GM19452 (cell line): Measurements from ENCODE around the gene S100A11.
"Not testable (repeated sequence)": the region's sequence is repeated elsewhere in the genome, so short reads cannot be mapped to it uniquely, and the experiment has no call there.

Experiments
- ATAC-seq: cut with Tn5 transposase; IDR thresholded peaks from one replicate; pipeline ENCODE4 v1.9.1; 2021; ENCODE audit not compliant: unreplicated experiment

Gene S100A11

GRCh38 chr1:152036267-152037216 lies at the start of gene S100A11:
Gene S100A11, minus strand, starts transcription at chr1:152037004. Its CDS starts 89 bp downstream, at chr1:152036915.
- peak; percentile 57 for ATAC-seq

DNA sequence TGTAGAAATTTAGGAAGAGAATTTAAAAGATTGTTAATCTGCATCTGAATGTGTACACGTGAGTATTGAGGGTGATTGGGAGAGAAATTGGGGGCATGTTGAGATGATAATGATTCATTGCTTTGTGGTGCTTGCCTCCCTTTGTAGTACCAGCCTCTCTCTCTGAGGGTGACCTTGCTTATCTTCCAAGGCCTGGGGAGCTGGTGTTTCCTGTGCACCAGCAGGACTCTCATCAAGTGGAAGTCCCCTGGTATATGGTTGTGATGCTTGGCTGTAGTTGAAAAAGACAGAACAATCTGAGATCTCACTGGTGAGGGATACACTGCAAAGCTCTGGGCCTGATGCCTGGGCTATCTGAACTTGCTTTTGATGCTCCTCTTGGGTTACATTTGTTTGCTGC lies 48.0 kb upstream of the S100A11 start:
- ATAC-seq = no peak

DNA sequence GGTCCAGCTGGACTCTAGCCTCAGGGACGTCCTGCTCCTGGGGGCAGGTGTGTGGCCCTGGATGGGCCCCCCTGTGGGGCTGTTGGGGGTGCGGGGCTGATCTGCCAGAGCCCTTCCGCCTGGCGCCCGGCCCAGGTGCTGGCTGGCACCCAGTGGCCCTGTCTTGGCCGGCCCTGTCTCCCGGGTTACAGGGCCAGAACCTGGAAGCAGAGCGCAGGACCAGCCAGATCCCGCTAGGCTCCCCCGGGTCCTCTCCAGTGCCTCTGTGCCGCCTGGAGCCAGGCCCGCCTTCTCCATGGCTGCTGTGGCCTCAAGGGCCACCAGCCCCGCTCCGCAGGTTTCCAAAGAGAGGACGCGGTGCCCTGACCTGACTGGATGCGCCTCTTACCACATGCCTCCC lies 44.2 kb upstream of the S100A11 start:
- not testable (repeated sequence) for ATAC-seq

DNA sequence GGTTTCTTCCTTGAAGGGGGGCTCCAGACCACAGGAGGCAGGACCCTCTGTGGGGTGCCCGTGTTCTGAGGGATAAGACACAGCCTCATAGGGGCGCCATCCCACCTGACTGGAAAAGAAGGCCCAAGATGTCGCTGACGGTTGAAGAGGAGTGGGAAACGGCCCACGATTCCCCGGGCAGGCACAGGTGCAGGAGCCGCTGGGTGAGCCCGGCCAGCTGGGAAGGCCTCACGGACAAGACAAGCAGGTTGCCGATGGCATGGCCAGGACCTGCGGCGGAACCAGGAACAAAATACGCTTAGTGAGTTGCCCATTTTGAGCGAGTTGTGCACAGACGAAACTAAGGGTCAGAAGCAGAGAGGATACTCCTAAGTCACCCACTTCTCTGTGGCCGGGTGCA lies 43.7 kb upstream of the S100A11 start:
- not testable (repeated sequence) for ATAC-seq

DNA sequence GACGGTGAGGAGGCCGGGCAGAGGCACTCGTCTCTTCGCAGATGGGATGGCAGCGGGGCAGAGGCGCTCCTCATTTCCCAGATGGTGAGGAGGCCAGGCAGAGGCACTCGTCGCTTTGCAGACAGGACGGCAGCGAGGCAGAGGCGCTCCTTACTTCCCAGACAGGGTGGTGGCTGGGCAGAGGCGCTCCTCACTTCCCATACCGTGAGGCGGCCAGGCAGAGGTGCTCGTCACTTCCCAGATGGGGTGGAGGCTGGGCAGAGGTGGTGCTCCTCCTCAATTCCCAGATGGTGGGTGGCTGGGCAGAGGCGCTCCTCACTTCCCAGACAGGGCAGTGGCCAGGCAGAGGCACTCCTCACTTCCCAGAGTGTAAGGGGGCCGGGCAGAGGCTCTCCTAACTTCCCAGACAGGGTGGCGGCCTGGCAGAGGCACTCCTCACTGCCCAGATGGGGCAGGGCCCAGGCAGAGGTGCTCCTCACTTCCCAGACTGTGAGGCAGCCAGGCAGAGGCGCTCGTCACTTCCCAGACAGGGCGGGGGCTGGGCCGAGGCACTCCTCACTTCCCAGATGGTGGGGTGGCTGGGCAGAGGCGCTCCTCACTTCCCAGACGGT lies 42.1 kb upstream of the S100A11 start:
- no peak for ATAC-seq

DNA sequence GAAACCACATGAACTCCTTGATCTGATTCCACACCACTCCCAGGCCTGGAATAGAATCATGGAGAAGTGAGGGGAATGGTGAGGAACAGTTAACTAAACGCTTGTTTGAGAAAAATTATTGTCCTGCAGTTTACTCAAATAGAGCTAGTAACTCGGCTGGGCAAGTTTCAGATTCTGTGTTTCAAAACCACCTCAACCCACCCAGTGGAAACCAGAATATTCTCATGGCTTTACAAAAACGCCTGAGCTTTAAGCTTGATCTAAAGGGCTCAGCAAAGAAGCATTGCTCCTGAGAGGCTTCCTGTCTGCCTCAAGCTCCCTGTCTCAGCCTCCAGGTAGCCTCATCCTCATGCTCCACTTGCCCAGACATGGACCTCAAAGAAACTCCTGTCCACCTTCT lies 35.5 kb upstream of the S100A11 start:
- ATAC-seq = no peak

DNA sequence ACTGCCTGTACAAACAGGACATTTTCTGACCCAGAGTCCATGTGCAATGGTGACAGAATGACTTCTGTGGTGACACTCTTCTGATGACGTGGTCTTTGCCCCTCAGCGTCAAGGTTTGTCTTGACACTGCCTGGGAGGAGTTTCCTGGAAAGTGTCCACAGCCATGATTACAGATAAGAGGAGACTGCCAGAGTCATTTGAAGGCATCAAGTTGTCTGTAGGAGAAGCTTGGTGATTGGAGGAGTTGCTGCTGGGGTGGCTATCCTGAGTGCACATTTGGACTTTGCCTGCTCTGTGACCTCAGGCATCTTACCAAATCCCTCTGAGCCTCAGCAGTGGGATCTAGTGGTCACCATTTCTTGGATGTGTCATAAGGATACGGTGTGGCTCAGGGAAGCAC lies 34.3 kb upstream of the S100A11 start:
- no peak for ATAC-seq

DNA sequence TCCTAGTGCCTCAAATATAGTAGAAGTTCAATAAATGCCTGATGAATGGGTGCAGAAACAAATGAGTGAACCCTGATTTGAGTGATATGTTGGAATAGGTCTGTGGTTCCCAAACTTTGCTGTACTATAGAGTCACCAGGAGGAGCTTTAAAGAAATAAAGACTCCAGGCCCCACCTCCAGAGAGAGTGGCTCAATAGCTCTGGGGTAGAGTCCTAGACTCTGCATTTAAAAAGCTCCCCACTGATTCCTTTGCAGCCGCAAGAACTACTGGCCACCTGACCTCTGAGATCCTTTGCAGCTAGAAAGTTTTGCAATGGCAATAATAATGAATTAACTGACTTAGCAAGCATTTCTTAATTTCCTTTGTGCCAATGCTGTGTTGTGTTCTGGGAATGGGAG lies 31.1 kb upstream of the S100A11 start:
- no peak for ATAC-seq

- ATAC-seq = no peak
These were observed 30.3 kb upstream of the S100A11 start for GRCh38 chr1:152067150-152067549.

DNA sequence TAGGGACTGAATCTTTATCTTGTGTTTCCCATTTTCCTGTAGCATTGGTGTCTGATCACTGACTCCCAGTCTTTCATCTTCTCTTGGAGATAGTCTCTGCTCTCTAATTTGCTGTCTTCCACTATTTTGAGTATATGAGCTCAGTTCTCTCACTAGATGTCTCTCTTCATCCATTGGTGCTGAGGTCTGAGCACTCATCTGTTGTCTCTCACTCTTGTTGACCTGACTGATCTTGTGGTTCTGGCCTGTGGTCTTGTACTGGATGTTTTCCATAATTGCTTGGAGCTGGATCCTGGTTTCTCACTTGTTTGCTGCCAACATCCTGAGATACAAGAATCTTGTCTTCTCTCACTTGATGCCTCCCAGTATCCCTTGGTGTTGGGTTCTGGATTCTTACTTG lies 25.1 kb upstream of the S100A11 start:
- ATAC-seq = no peak

- ATAC-seq = no peak
These were observed 16.6 kb upstream of the S100A11 start for GRCh38 chr1:152053375-152053774.

GRCh38 chr1:152052606-152053005 lies 15.8 kb upstream of the S100A11 start:
- ATAC-seq = no peak

- no peak for ATAC-seq
These were observed 14.3 kb upstream of the S100A11 start for GRCh38 chr1:152050886-152051675.

- ATAC-seq = no peak
These were observed 12.7 kb upstream of the S100A11 start for GRCh38 chr1:152049291-152050083.

- ATAC-seq = peak; percentile 17
These were observed 11.7 kb upstream of the S100A11 start for GRCh38 chr1:152048416-152049009.

- ATAC-seq = peak; percentile 94
These were observed 11.1 kb upstream of the S100A11 start for GRCh38 chr1:152047730-152048415.

DNA sequence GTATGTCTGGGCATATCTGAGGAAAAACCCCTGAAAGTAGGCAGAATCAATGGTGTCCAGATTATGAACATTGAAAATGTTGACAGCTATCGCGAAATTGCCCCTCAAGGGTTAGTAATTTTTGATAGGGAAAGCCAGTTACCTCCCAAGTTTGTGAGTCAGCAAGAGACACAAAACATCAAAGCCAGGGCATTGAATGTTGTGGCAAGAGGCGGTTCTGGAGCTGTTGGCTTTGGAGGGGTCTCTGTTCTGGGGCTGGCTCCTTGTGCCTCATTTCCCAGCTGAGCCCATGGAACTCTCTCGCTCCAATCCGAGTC lies 10.6 kb upstream of the S100A11 start:
- no peak for ATAC-seq

GRCh38 chr1:152044386-152044785 lies 7.6 kb upstream of the S100A11 start:
- ATAC-seq = no peak

DNA sequence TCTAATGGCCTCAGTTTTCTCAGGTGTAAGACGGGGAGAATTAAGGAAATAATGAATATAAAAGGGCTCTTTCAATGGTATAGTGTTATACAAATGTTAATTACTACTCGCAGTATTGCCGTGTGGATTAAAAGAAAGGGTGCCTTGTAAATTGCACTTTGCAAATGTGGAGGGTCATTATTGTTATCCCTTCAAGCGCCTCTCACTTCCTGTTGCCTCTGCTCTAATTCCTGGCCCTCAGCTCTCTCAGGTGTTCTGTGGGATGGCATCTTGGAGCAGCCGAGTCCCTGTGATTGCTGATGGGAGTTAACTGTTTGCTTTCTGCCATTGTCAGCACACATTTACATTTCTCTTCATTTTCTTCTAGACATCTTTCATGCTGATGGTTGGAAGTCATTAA lies 7.1 kb upstream of the S100A11 start:
- ATAC-seq = no peak

GRCh38 chr1:152042030-152042429 lies 5.2 kb upstream of the S100A11 start:
- ATAC-seq = no peak
